GM21360 (cell line): ENCODE measurements around the gene DISC1.

Experiments used
- ATAC-seq: cut with Tn5 transposase; IDR thresholded peaks from one replicate; pipeline ENCODE4 v1.9.1; 2021; ENCODE audit warnings: mild to moderate bottlenecking, moderate library complexity; ENCODE audit not compliant: unreplicated experiment

Gene DISC1

GRCh38 chr1:232018231-232019025 is 391.8 kb downstream of the DISC1 start:
- no peak for ATAC-seq

- no peak for ATAC-seq
Observed at GRCh38 chr1:232019026-232019340, 392.4 kb downstream of the DISC1 start.

- no peak for ATAC-seq
Observed at GRCh38 chr1:232020352-232020751, 393.8 kb downstream of the DISC1 start.

GRCh38 chr1:232029315-232029714 is 402.7 kb downstream of the DISC1 start:
- no peak for ATAC-seq

- ATAC-seq: no peak
Observed at GRCh38 chr1:232031156-232031555, 404.6 kb downstream of the DISC1 start.

- no peak for ATAC-seq
Observed at GRCh38 chr1:232033285-232033684, 406.7 kb downstream of the DISC1 start.

- no peak for ATAC-seq
Observed at GRCh38 chr1:232034556-232034955, 408.0 kb downstream of the DISC1 start.

- ATAC-seq: no peak
Observed at GRCh38 chr1:232036181-232036933, 409.8 kb downstream of the DISC1 start.

GRCh38 chr1:232037774-232038388 is 411.3 kb downstream of the DISC1 start:
- ATAC-seq: no peak

GRCh38 chr1:232038706-232039677 is 412.4 kb downstream of the DISC1 start:
- ATAC-seq: no peak

- no peak for ATAC-seq
Observed at GRCh38 chr1:232040260-232040659, 413.7 kb downstream of the DISC1 start.

GRCh38 chr1:232044728-232045127 is 418.1 kb downstream of the DISC1 start:
- ATAC-seq: no peak

GRCh38 chr1:232045139-232045994 is 418.8 kb downstream of the DISC1 start:
- no peak for ATAC-seq

GRCh38 chr1:232046451-232047306 is 420.1 kb downstream of the DISC1 start:
- no peak for ATAC-seq

GRCh38 chr1:232047473-232047872 is 420.9 kb downstream of the DISC1 start:
- no peak for ATAC-seq

- ATAC-seq: no peak
Observed at GRCh38 chr1:232048481-232048880, 421.9 kb downstream of the DISC1 start.

GRCh38 chr1:232049335-232049734 is 422.7 kb downstream of the DISC1 start:
- no peak for ATAC-seq

- ATAC-seq: no peak
Observed at GRCh38 chr1:232057217-232057895, 430.8 kb downstream of the DISC1 start.
